GM18505 (cell line): Measurements from ENCODE around the gene HMCN2.

Source experiments
- ATAC-seq: cut with Tn5 transposase; IDR thresholded peaks from one replicate; pipeline ENCODE4 v1.9.1; 2021; ENCODE audit not compliant: unreplicated experiment
- POLR2A ChIP-seq: IDR thresholded peaks from 4 replicates; pipeline ENCODE4 v1.6.1; 2011; ENCODE audit warnings: borderline replicate concordance; ENCODE audit not compliant: insufficient read depth, insufficient read length; ENCODE audit errors: extremely low read depth

HMCN2 gene

DNA sequence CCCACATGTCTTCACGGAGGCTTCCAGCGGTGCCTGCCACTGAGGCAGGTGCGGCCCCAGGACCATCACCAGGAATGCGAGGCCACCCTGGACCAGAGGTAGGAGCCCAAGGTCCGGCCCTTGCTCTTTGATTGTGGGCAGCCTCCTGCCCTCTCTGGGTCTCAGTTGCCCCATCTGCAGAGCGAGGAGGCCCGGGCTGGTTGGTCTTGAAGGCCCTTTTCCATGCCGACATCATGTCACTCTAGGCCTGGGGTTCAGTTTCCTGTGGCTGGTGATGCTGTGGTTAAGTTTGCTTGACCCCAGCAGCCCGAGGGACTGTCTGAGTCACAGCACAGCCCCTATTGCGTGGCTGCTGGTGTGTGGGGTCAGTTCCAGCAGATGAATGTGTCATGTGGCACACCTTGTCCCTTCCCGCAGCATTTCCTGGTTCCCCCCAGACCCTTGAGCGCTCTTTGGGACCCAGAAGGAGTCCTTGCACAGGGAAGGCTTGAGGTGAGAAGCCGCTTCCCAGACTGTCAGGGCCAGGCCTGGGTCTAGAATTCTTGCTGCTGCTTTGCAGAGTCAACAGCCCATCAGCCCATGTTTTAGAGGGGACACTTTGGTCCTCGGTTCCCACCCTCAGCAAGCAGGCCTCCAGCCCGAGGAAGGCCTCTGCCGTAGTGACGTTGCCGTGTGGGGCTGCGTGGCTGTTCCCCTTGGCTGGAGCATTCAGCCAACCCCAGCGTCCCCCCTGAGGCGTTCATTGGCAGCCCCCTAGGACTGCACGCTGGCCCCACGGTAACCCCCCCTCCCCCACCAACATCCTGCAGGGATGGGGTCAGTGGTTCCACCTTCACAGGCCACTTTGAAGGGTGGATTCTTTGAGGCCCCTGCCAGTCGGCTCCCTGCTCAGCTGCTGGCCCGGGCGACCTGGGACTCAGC lies 31.0 kb upstream of the HMCN2 start:
- no peak for ATAC-seq
- TF ChIP-seq POLR2A = no peak

DNA sequence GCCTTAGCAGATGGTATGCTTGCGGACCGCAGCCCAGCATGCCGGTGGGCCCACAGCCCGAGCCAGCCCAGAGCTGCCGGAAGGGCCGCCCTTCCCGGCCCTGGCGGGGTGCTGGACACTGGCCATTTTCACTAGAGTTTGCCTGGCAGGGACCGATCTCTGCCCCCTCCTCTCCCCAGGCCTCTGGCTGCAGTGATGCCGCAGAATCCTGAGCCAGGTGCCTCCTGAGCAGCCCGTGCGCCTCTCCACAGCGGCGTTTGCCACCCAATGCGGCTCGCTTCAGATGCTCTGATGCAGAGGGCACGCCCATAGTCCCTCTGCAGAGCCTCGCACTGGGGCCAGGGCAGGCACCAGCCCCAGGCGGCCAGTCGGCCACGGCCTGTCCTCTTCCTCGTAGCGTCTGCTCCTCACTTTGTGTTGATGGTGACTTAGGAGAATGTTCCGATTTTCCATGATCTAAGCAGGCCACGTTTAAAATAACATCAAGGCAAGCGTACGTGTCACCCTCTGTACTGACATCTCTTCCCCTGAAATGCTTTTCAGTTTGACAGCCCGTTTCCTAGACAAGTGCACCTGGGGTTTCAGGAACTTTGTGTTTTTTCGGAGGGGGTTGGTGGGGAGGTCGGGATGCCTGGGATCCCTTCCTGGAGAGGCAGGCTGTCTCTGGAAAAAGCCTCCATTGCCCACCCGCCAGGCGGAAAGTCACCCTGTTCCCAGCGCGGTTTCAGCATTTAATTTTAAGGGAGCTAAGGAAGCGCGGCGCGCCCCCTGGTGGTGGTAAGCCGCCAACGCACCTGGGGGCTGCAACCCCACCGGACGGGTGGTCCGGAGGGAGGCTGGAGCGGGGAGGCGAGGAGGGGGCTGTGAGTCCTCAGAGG lies 29.8 kb upstream of the HMCN2 start:
- ATAC-seq = no peak
- TF ChIP-seq POLR2A = no peak

DNA sequence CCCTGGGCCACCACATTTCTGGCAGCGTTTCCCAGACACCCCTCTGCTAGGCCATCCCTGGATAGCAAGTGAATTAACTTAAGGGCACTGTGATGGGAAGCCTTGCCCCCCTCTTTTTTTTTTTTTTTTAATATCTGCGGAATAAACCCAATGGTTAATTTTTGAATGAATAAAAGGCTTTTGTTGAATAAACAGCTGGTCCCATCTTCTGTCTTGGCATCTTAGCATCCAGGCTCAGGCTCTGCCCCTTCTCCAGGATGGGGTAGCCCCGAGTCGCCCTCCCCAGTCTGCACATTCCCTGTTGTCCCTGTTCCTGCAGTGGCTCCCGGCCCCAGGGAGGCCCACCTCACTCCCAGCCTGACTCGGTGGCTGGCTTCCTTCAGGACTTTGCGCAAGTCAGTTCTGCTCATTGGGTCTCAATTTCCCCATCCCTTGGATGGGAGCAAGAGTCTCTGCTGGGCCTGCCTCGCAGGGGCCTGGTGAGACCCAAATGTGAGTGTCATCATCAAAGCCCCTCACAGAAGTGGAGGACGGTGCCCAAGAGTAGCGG lies 29.0 kb upstream of the HMCN2 start:
- TF ChIP-seq POLR2A = no peak
- ATAC-seq = no peak

GRCh38 chr9:130237076-130237475 lies 28.5 kb upstream of the HMCN2 start:
- ATAC-seq = no peak
- TF ChIP-seq POLR2A = no peak

- no peak for TF ChIP-seq POLR2A
- ATAC-seq = no peak
Observed at GRCh38 chr9:130237763-130238524, 27.6 kb upstream of the HMCN2 start.

- TF ChIP-seq POLR2A = no peak
- ATAC-seq = no peak
Observed at GRCh38 chr9:130239363-130239695, 26.2 kb upstream of the HMCN2 start.

- TF ChIP-seq POLR2A = no peak
- peak; percentile 49 for ATAC-seq
Observed at GRCh38 chr9:130239741-130240241, 25.8 kb upstream of the HMCN2 start.

GRCh38 chr9:130240410-130241197 lies 25.0 kb upstream of the HMCN2 start:
- no peak for ATAC-seq

GRCh38 chr9:130241198-130241535 lies 24.4 kb upstream of the HMCN2 start:
- ATAC-seq = no peak
- no peak for TF ChIP-seq POLR2A

More at GRCh38 chr9:130240410-130241197, 25.0 kb upstream of the HMCN2 start:
- TF ChIP-seq POLR2A = no peak

DNA sequence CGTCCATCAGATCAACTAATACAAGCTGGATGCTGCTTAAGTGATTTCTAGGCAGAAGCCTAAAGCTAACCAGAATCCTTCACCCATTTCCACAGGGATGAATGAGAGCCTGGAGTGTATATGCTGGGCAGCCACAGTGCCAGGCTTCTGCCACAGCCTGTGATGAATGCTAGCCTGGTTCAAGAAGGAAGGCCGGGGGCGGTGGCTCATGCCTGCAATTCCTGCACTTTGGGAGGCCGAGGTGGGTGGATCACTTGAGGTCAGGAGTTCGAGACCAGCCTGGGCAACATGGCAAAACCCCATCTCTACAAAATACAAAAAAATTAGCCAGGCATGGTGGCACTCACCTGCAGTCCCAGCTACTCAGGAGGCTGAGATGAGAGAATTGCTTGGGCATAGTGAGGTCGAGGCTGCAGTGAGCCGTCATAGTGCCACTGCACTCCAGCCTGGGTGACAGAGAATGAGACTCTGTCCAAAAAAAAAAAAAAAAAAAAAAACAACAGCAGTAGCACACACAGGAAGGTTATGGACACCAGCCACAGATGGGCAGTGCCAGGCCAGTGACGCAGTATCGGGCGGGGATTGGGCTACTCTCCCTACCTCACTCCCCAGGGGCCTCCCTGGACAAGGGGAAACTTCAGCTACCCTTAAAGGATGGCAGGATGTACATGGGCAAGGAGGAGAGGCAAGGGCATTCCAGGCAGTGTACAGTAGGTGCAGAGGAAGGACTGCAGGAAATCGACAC lies 23.1 kb upstream of the HMCN2 start:
- no peak for ATAC-seq
- TF ChIP-seq POLR2A = no peak

DNA sequence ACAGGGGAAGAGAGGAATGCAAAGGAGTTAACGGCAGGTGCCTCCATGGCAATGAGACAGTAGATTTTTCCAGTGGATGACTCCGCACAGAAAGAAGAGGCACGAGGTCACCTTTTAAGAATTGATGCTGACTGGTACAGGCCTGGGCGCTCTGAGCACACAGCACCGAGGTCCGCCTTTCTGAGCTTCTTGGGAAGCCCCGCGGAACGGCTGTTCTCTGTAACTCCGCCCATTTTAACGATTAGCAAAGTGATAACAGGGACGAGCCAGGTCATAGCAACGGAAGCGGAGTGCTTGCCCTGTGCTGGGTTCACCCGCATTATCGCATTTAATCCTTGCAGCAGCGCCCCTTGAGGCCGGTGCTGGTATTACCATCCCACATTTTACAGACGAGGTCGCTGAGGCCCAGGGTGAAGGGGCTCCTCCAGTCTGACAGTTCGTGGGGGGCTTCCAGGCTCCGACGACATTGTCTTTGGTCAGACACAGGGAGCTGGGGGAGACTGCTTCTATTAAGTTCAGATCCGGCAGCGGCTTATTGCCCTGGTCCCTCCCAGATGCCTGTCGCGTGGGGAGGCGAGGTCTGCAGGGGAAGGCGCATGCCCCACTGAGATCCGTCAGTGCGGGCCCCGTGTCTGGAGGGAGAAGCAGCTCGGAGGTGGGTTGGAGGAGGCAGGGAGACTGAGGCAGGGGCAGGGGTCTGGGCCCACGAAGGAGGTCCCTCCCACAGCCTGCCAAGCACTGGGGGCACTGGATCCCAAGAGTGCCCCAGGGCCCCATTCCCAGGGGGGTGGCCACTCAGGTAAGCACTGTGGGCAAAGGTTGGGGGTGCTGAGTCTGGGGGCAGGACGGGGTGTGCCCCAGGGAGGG lies 22.3 kb upstream of the HMCN2 start:
- TF ChIP-seq POLR2A = no peak
- no peak for ATAC-seq
